SHP77 (cell line): ENCODE data around the gene ZDHHC24.

ENCODE experiments used
- DNase-seq, 2 experiments: peaks; one replicate each; lab custom pipeline; 2025; lab: John Stamatoyannopoulos, UW

The ZDHHC24 gene

DNA sequence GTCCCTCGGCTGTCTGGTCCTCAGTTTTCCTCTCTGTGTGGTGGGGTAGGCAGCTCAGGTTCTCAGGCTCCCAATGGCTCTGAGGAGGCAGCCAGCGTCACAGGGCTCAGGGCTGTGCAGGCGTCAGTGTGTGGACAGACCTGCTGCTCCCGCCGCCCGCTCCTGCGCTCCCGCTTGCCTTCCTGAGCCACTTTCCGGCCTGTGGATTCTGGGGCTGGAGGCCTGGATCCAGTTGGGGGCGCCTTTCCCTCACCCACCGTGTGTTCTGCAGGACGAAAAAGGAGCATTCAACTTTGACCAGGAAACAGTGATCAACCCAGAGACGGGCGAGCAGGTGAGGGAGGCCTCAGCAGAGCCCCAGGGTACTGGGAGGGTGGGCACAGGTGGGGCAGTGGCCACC lies 50.9 kb downstream of the ZDHHC24 start:
- no peak for DNase-seq

GRCh38 chr11:66494458-66494857 lies 51.4 kb downstream of the ZDHHC24 start:
- no peak for DNase-seq

- no peak for DNase-seq
Observed at GRCh38 chr11:66493130-66493529, 52.7 kb downstream of the ZDHHC24 start.

DNA sequence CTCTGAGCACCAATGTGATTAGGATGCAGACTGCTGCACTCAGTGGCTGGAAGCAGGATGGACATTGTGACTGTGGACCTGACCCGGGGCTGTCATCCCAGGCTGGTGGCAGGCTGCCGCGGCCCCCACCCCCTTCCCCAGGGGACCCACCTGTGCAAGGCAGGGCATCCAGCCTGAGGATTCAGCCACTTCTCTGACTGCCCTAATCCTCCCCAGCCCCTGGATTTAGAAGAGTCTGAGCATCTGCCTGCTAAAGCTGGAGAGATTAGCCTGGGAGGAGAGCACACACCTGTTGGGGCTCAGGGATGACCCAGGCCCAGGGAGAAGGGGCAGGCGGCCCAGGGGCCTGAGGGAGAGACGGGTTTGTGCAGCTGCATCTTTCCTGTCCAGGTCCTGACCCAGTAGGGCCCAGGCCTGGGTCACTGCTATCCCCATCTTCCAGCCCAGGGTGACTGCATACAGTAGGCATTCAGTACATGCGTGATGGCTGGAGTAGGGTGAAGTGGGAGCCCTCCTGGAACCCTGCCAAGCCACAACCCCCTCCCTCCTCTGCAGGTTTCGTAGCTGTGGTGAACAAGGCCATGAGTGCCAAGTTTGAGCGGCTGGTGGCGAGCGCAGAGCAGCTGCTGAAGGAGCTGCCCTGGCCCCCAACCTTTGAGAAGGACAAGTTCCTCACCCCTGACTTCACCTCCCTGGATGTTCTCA lies 53.5 kb downstream of the ZDHHC24 start:
- no peak for DNase-seq

DNA sequence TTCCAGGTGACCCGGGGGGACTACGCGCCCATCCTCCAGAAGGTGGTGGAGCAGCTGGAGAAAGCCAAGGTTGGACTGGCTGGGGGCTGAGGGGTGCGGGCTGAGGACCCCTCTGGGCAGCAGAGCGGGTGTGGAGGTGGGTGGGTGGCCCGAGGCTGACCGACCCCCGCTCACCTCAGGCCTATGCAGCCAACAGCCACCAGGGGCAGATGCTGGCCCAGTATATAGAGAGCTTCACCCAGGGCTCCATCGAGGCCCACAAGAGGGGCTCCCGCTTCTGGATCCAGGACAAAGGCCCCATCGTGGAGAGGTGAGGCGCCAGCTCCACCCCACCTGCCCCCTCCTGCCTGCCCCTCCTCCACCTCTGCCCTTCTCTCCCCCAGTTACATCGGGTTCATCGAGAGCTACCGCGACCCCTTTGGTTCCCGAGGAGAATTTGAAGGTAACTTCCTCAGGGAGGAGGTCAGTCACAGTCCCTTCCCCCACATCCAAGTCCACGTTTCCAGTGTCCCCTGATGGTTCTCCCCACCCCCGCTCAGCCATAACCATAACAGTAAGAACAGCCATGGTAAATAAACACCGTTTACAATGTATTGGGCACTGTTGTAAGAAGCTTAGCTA lies 54.4 kb downstream of the ZDHHC24 start:
- DNase-seq: peak in 1 of 2 experiments; percentile 17

GRCh38 chr11:66489636-66490035 lies 56.2 kb downstream of the ZDHHC24 start:
- DNase-seq: peak; percentile 94 to 97

- no peak for DNase-seq
Observed at GRCh38 chr11:66488957-66489356, 56.9 kb downstream of the ZDHHC24 start.

GRCh38 chr11:66484806-66485380 lies 61.0 kb downstream of the ZDHHC24 start:
- DNase-seq: no peak

GRCh38 chr11:66480117-66480938 lies 65.5 kb downstream of the ZDHHC24 start, which contains the start of gene DPP3:
TSS of gene DPP3 (plus strand) at chr11:66480434. CDS start at chr11:66482201, 1,767 bp downstream.
- peak; percentile 98 for DNase-seq

GRCh38 chr11:66479394-66480116 lies 66.3 kb downstream of the ZDHHC24 start:
- no peak for DNase-seq

DNA sequence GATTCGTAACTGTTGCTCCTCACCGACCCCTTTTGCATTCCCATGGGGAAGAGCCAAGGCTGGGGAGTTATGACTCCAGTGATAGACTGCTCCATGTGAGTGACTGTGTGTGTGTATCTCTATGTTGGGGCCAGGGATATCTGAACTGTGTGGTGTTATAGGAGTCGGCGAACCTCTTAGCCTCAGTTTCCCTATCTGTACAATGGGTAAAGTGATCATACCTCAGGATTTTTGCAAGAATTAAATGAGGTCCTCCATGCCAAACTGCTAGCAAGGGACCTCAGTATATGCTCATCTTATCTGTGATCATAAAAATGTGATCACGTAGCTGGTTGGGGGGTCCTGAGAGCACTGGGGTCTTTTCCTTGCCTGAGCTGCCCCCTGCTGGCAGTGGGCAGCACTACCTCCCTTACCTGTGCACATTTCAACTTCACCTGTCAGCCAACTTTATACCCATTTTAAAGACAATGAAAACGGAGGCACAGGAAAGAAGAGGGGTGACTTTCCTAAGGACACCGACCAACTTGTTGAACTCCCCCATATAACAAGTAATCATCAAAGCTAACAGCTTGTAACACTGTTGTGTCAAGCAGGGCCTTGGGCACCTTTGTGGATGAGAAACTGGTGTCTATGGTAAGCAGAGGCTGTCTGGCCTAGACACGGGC lies 67.0 kb downstream of the ZDHHC24 start:
- no peak for DNase-seq

GRCh38 chr11:66477263-66478201 lies 68.3 kb downstream of the ZDHHC24 start:
- no peak for DNase-seq

GRCh38 chr11:66476841-66477251 lies 69.0 kb downstream of the ZDHHC24 start:
- DNase-seq: no peak

DNA sequence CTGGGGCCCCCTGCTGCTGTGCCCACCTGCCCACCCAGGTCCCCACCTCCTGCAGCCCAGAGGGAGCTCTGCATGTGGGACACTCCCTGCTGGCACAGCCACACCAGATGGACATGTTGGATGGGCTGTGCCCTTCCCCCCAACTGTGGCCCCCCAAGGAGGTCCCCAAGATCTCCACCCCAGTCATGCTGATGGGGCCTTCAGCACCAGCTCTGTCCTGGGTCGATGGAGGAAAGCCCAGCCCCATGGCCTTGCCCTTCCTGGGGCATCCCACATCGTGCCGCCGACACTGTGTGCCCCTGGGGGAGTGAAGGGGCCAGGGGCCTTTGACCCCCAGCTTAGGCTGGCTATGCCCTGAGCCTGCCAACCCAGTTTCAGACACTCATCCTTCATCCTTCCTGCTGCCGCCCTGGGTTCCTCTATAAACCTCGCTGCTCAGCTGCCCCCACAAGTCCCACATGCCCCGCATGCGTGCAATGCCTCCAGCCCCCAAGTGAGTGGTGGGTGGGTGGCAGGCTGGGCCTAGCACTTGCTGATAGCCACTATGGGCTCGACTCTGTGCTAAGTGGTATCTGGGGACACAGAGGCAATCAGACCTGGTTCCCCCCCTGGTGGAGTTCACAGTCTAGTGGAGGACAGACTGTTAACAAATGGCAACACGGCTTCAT lies 69.5 kb downstream of the ZDHHC24 start:
- DNase-seq: no peak

DNA sequence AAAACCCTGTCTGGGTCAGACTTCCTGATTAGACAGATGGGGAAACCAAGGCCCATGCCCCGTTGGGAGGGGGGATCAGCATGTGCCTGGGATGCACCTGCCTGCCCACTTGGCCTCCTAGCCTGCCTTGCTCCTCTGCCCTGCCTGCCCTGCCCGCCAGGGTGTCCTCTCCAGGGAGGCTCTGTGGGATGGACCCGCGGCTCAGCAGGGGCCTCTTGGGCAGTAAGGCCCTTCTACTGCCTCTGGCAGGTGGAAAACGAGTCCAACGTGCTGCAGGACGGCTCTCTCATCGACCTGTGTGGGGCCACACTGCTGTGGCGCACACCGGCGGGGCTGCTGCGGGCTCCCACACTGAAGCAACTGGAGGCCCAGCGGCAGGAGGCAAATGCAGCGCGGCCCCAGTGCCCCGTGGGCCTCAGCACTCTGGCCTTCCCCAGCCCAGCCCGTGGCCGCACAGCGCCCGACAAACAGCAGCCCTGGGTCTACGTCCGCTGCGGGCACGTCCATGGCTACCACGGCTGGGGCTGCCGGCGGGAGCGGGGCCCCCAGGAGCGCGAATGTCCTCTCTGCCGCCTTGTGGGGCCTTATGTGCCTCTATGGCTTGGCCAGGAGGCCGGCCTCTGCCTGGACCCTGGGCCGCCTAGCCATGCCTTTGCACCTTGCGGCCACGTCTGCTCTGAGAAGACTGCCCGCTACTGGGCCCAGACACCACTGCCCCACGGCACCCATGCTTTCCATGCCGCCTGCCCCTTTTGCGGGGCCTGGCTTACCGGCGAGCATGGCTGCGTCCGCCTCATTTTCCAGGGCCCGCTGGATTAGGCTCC lies 70.3 kb downstream of the ZDHHC24 start:
- no peak for DNase-seq

DNA sequence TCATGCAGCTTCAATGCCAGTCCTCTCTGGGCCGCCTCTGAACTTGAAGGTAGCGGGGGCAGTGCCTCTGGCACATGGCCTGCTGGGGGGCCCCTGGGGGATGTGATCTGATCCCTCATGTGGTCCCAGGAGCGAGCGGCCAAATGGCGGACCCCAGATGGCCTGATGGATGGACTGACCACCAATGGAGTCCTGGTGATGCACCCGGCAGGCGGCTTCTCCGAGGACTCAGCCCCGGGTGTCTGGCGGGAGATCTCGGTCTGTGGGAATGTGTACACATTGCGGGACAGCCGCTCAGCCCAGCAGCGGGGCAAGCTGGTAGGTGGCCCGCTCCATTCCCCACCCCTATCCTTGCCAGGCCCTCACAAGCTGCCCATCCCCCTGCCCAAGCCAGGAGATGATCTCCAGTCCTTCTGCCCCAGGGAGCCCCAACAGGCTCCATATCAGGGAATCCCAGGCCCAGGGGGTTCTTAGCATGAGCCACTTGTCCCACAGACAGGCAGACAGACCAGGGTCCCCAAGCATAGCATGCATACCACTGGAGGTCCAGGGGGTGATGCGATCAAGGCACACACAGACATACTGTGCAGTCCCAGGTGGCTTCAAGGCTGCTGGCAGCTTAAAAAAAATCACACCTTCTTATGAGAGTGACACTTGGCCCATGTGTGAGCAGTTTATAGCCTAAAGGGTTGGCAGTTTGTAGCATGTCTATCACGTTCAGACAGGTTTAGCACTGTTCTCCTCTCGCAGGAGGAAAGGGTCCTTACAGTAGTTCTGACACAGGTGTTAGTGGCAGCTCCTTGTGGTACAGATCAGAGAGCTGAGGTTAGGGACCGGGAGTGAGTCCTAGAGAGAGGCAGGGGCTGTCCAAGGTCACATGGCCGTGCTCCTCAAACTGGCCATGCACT lies 72.0 kb downstream of the ZDHHC24 start:
- no peak for DNase-seq

GRCh38 chr11:66473167-66473566 lies 72.7 kb downstream of the ZDHHC24 start:
- DNase-seq: no peak

- no peak for DNase-seq
Observed at GRCh38 chr11:66472054-66472453, 73.8 kb downstream of the ZDHHC24 start.
